ENCODE data around the gene HUS1.

Gene HUS1

GRCh38 chr7:47915616-47915976, 63.8 kb downstream of the HUS1 start:
- no peak for DNase-seq

GRCh38 chr7:47914717-47915615, 64.4 kb downstream of the HUS1 start:
- no peak for DNase-seq
